HepG2 (cell line): ENCODE measurements around the gene RPH3AL. TPM values are rescaled to one million over a fixed set of nuclear protein-coding genes. Genes with fewer than 3 reads are reported as not detected.

Source experiments
- ATAC-seq: fragments of 200-7000 bp; cut with Tn5 transposase; 3 replicates; pipeline ENCODE4 v1.9.1; 2020; ENCODE audit warnings: mild to moderate bottlenecking, moderate library complexity
- BruUV-seq: library from RNA; stranded (reverse); fragments of 400-500 nt; replicated peaks from 2 replicates; lab custom pipeline; 2021; lab: Mats Ljungman, UMichigan
- CTCF ChIA-PET: fragments of 300-600 bp; formaldehyde crosslinking; extraction: SDS; loops from one replicate; lab custom pipeline; 2021; ENCODE audit warnings: low total read pairs, inconsistent platforms, low intra/inter-chr PET ratio; lab: Yijun Ruan, JAX
- POLR2A ChIA-PET: fragments of 350-600 bp; sonication (Branson Sonifier 250); formaldehyde crosslinking; loops from one replicate; lab custom pipeline; 2020; ENCODE audit warnings: antibody characterized with exemption, inconsistent platforms; lab: Yijun Ruan, JAX
- DNase-seq: peaks from one replicate; pipeline ENCODE4 v3.0.0-alpha.2; 2015; ENCODE audit warnings: low spot score
- FAIRE-seq: peaks from 3 replicates; lab custom pipeline; 2011; peaks lifted over from hg19 to GRCh38; lab: Jason Lieb, UNC
- H2AFZ ChIP-seq: one replicate; pipeline ENCODE4 v1.6.1; 2011; ENCODE audit warnings: low read length, inconsistent platforms
- H3K27ac ChIP-seq: fragments of 300-600 bp; 3 replicates; pipeline ENCODE4 v1.8.0; 2011; ENCODE audit warnings: mixed run types, mild to moderate bottlenecking, mixed read lengths, low read length, inconsistent platforms; ENCODE audit not compliant: insufficient read depth; ENCODE audit errors: extremely low read length
- H3K27me3 ChIP-seq, 2 experiments: fragments of 200-600 bp in 1 of 2; 2 replicates in 1 of 2; 3 replicates in 1 of 2; pipeline versions ENCODE4 v1.6.0 to v1.8.0; 2011; ENCODE audit warnings: low read length in 2 of 2, mild to moderate bottlenecking in 2 of 2, moderate library complexity in 2 of 2, inconsistent platforms in 1 of 2; ENCODE audit not compliant: insufficient read depth in 2 of 2, control insufficient read depth in 1 of 2
- H3K36me3 ChIP-seq, 2 experiments: fragments of 200-600 bp in 1 of 2; replicated peaks in 1 of 2; 2 replicates in 1 of 2; 3 replicates in 1 of 2; pipeline versions ENCODE4 v1.5.1 to v1.8.0; 2011; ENCODE audit warnings: low read length in 2 of 2, inconsistent platforms in 1 of 2; ENCODE audit not compliant: insufficient read depth in 2 of 2, control insufficient read depth in 1 of 2
- H3K4me1 ChIP-seq: 2 replicates; pipeline ENCODE4 v1.5.1; 2012; ENCODE audit warnings: low read length, inconsistent platforms; ENCODE audit not compliant: insufficient read depth
- H3K4me2 ChIP-seq: 2 replicates; pipeline ENCODE4 v1.6.0; 2011; ENCODE audit warnings: low read depth, low read length, inconsistent platforms
- H3K4me3 ChIP-seq, 3 experiments: fragments of 200-600 bp in 1 of 3; sonication (generic), shearing (Covaris generic) in 1 of 3; replicated peaks in 1 of 3; 2 replicates each; pipeline ENCODE4 v1.5.1; 2011 to 2016; ENCODE audit warnings: low read length in 3 of 3, inconsistent platforms in 2 of 3, low read depth in 2 of 3, mild to moderate bottlenecking in 2 of 3, control low read depth in 1 of 3, mixed read lengths in 1 of 3; ENCODE audit not compliant: insufficient read depth in 1 of 3
- H3K79me2 ChIP-seq: one replicate; pipeline ENCODE4 v1.6.1; 2011; ENCODE audit warnings: low read length, inconsistent platforms; ENCODE audit not compliant: insufficient read depth
- H3K9ac ChIP-seq: 2 replicates; pipeline ENCODE4 v1.6.0; 2011; ENCODE audit warnings: mild to moderate bottlenecking, low read depth, low read length, inconsistent platforms; ENCODE audit not compliant: insufficient read depth
- H3K9me3 ChIP-seq: 2 replicates; pipeline ENCODE4 v1.5.1; 2012; ENCODE audit warnings: mild to moderate bottlenecking, low read length
- H4K20me1 ChIP-seq: 2 replicates; pipeline ENCODE4 v1.6.0; 2011; ENCODE audit warnings: inconsistent platforms, mild to moderate bottlenecking, low read length, moderate library complexity; ENCODE audit not compliant: insufficient read depth
- ATF7-NPFF ChIP-seq: sonication (generic); formaldehyde crosslinking; IDR thresholded peaks from 2 replicates; pipeline ENCODE4 v1.8.1; 2023; ENCODE audit warnings: mild to moderate bottlenecking, low read depth, missing genetic modification reagents, moderate library complexity
- PCBP2 ChIP-seq: fragments of 200-400 bp; formaldehyde crosslinking; optimal IDR thresholded peaks from 2 replicates; pipeline ENCODE3; 2018; ENCODE audit warnings: low read length, low read depth; ENCODE audit not compliant: poor library complexity, severe bottlenecking
- POLR2AphosphoS2 ChIP-seq: IDR thresholded peaks from 2 replicates; pipeline ENCODE4 v1.6.1; 2011; ENCODE audit warnings: low read depth, low read length, improper control_type of control experiment
- ZIK1 ChIP-seq: sonication (generic); formaldehyde crosslinking; IDR thresholded peaks from 2 replicates; pipeline ENCODE4 v1.5.0; 2020; ENCODE audit warnings: mild to moderate bottlenecking, low read depth, missing genetic modification reagents, borderline replicate concordance
- ZNF251 ChIP-seq: sonication (generic); formaldehyde crosslinking; IDR thresholded peaks from 2 replicates; pipeline ENCODE4 v1.9.0; 2021; ENCODE audit warnings: mild to moderate bottlenecking, missing genetic modification reagents
- WGBS: methylation state at CpG from one replicate; pipeline ENCODE4 v1.1.6; 2017; ENCODE audit warnings: low lambda C conversion rate; 5-methylcytosine and 5-hydroxymethylcytosine counted together
- in situ Hi-C: cut with HindIII; loops from 2 replicates; pipeline ENCODE4 v1.10.0; 2017; ENCODE audit warnings: low pct_unique_long_range_greater_than_20kb; ENCODE audit not compliant: extremely low pct_ligation_motif_present
- intact Hi-C: fragments of 100-400 bp; cut with micrococcal nuclease; formaldehyde crosslinking; loops from one replicate; pipeline ENCODE4 v1.10.0; 2022; ENCODE audit not compliant: unreplicated experiment
- polyA plus RNA-seq, 8 experiments: library from polyadenylated mRNA; depleted of rRNA in 3 of 8; stranded (reverse) in 7 of 8; unstranded in 1 of 8; fragments of >200 nt; fragmentation: Illumina TruSeq in 4 of 8; extraction: Trizol in 4 of 8; gene quantifications; 2 replicates each; pipeline versions ENCODE4 v1.2.1 to v1.2.3, GENCODE V29; 2011 to 2016; ENCODE audit warnings: low read depth in 4 of 8, missing spikeins in 1 of 8, mixed read lengths in 1 of 8; ENCODE audit not compliant: insufficient read depth in 1 of 8
- total RNA-seq, 5 experiments: library from RNA; depleted of rRNA; stranded (reverse); fragments of >200 nt; fragmentation: Illumina TruSeq; extraction: Trizol; gene quantifications; 2 replicates each; pipeline ENCODE4 v1.2.3, GENCODE V29; 2016; ENCODE audit warnings: low read depth in 1 of 5
- TF ChIP-seq, protein P1 (sequence below): sonication (generic); formaldehyde crosslinking; IDR thresholded peaks from 2 replicates; pipeline ENCODE4 v1.8.0; 2022; ENCODE audit warnings: mild to moderate bottlenecking, missing genetic modification reagents, borderline replicate concordance
- TF ChIP-seq, protein P2 (sequence below): sonication (generic); formaldehyde crosslinking; IDR thresholded peaks from 2 replicates; pipeline ENCODE4 v1.8.0; 2022; ENCODE audit warnings: mild to moderate bottlenecking, missing genetic modification reagents; ENCODE audit not compliant: insufficient replicate concordance
- TF ChIP-seq, protein P3 (sequence below): sonication (generic); formaldehyde crosslinking; IDR thresholded peaks from 2 replicates; pipeline ENCODE4 v1.4.0; 2020; ENCODE audit warnings: missing genetic modification reagents
- TF ChIP-seq, protein P4 (sequence below): sonication (generic); formaldehyde crosslinking; IDR thresholded peaks from 2 replicates; pipeline ENCODE4 v1.8.1; 2023; ENCODE audit warnings: missing genetic modification reagents, inconsistent platforms, borderline replicate concordance

Gene RPH3AL
- total and polyA plus RNA-seq, 2 of the 13 experiments (the other 11 are each of a cell fraction or from before 2014, with no cell fraction given): 7.8 to 16.4 TPM

DNA sequence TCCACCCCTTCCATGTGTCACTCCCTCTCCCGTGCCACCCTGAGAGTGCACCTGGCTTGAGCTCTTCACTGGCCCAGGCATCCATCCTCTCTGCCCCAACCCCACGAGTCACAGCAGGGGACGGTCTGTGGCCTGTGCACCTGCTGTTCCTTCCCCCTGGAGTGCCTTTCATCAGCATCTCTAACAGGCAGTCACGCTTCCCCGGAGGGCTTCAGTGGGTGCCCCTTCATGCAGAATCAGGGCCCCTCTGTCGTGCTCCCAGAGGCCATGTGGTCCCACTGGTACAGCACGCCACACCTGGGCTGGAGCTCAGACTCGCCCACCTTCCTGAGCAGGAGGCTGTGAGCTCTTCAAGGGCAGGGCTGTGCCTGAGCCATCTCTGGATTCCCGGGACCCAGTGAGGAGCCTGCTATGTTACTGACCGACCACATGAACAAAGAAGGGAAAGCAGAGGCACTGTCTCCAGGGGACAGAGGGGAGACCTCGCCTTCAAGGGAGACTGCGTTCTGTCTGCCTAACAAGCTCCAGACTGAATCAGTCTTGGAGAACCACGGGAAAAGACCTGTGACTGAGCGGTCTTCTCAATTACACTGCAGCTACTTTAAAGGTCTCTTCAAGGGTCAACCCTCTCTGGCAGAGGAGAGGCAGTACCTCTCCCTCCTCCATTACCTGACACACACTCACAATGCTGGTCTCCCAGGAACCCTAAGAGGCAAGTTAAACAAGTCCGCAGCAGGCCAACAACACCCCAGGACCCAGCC, 92.4 kb downstream of the RPH3AL start:
- intact Hi-C loops (no loop called here), in situ Hi-C loops (no loop called here)
- H3K27ac ChIP-seq: no peak overlapping the region

More for the DNA sequence above, 92.4 kb downstream of the RPH3AL start:
- H4K20me1 ChIP-seq: no peaks in the 10 kb centered on the region
- FAIRE-seq (no peak), DNase-seq (no peak), ATAC-seq (no peak; the same call in 2 of the 3 replicates)
- H3K27me3 ChIP-seq: no peaks in the 10 kb centered on the region
- no peaks in the 10 kb centered on the region for H3K4me1 ChIP-seq
- no TSS peak for BruUV-seq
- TF ChIP-seq ZIK1 (CRISPR knock-in tag) (no peak), PCBP2 (no peak), ATF7-NPFF (no peak), POLR2AphosphoS2 (no peak), ZNF251 (CRISPR knock-in tag) (no peak)
- TF ChIP-seq, protein P1, sequence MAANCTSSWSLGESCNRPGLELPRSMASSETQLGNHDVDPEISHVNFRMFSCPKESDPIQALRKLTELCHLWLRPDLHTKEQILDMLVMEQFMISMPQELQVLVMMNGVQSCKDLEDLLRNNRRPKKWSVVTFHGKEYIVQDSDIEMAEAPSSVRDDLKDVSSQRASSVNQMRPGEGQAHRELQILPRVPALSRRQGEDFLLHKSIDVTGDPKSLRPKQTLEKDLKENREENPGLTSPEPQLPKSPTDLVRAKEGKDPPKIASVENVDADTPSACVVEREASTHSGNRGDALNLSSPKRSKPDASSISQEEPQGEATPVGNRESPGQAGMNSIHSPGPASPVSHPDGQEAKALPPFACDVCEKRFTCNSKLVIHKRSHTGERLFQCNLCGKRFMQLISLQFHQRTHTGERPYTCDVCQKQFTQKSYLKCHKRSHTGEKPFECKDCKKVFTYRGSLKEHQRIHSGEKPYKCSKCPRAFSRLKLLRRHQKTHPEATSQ (CRISPR knock-in tag): no peak
- TF ChIP-seq, protein P2, sequence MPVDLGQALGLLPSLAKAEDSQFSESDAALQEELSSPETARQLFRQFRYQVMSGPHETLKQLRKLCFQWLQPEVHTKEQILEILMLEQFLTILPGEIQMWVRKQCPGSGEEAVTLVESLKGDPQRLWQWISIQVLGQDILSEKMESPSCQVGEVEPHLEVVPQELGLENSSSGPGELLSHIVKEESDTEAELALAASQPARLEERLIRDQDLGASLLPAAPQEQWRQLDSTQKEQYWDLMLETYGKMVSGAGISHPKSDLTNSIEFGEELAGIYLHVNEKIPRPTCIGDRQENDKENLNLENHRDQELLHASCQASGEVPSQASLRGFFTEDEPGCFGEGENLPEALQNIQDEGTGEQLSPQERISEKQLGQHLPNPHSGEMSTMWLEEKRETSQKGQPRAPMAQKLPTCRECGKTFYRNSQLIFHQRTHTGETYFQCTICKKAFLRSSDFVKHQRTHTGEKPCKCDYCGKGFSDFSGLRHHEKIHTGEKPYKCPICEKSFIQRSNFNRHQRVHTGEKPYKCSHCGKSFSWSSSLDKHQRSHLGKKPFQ (CRISPR knock-in tag): no peak
- TF ChIP-seq, protein P3, sequence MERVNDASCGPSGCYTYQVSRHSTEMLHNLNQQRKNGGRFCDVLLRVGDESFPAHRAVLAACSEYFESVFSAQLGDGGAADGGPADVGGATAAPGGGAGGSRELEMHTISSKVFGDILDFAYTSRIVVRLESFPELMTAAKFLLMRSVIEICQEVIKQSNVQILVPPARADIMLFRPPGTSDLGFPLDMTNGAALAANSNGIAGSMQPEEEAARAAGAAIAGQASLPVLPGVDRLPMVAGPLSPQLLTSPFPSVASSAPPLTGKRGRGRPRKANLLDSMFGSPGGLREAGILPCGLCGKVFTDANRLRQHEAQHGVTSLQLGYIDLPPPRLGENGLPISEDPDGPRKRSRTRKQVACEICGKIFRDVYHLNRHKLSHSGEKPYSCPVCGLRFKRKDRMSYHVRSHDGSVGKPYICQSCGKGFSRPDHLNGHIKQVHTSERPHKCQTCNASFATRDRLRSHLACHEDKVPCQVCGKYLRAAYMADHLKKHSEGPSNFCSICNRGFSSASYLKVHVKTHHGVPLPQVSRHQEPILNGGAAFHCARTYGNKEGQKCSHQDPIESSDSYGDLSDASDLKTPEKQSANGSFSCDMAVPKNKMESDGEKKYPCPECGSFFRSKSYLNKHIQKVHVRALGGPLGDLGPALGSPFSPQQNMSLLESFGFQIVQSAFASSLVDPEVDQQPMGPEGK (CRISPR knock-in tag): no peak
- TF ChIP-seq, protein P4, sequence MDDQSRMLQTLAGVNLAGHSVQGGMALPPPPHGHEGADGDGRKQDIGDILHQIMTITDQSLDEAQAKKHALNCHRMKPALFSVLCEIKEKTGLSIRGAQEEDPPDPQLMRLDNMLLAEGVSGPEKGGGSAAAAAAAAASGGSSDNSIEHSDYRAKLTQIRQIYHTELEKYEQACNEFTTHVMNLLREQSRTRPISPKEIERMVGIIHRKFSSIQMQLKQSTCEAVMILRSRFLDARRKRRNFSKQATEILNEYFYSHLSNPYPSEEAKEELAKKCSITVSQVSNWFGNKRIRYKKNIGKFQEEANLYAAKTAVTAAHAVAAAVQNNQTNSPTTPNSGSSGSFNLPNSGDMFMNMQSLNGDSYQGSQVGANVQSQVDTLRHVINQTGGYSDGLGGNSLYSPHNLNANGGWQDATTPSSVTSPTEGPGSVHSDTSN (CRISPR knock-in tag): no peak
- WGBS: 97% methylated on average over 5 of the region's 15 CpGs
- ChIA-PET POLR2A (no interaction called here), CTCF (no interaction called here)
- no peaks in the 10 kb centered on the region for H3K79me2 ChIP-seq
- H3K4me3 ChIP-seq: no peak overlapping the region
- H3K4me2 ChIP-seq: no peak overlapping the region
- no peaks in the 10 kb centered on the region for H3K9me3 ChIP-seq
- H2AFZ ChIP-seq: no peak overlapping the region
- H3K9ac ChIP-seq: no peak overlapping the region
- H3K36me3 ChIP-seq: peaks cover 6 to 21% of the 10 kb centered on the region in 2 experiments; a peak in 4 of 5 replicates
